GM21447 (cell line): ENCODE measurements around the gene STPG3.

Source experiments
- ATAC-seq: cut with Tn5 transposase; IDR thresholded peaks from one replicate; pipeline ENCODE4 v1.9.1; 2021; ENCODE audit not compliant: unreplicated experiment

STPG3 gene

GRCh38 chr9:137264067-137264466 is 13.0 kb downstream of the STPG3 start:
- no peak for ATAC-seq

DNA sequence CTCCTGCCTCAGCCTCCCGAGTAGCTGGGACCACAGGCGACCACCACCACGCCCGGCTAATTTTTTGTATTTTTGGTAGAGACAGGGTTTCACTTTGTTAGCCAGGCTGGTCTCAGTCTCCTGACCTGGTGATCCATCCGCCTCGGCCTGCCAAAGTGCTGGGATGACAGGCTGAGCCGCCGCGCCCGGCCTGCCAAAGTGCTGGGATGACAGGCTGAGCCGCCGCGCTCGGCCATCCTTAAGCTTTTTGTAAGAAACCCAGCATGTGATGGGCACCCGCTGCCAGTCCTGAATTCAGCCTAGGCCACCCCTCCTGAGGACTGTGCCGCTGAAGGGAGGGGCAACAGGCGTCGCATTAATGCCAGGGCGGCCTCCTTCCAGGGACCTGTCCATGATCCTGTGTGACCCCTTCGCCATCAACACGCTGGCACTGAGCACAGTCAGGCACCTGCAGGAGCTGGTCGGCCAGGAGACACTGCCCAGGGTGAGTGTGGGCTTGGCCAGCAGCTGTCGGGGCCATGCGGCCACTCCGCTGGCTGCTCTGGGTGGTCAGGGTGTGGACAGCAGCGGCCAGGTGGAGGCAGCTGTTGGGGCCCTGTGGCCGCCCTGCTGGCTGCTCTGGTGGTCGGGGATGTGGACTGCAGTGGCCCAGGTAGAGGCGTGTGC is 14.5 kb downstream of the STPG3 start:
- no peak for ATAC-seq

DNA sequence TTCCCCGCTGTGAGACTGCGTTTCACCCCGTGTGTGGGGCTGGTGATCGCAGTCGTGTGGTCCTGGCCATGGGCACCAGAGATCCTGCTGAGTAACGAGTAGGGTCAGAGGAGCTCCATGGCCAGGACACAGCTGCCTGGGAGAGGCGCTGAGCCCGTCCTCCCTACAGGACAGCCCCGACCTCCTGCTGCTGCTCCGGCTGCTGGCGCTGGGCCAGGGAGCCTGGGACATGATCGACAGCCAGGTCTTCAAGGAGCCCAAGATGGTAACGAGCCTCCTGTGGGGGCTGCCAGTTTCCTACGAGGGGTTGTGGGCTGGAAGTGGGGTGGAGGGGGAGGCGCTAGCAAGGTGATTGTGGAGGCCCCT is 15.1 kb downstream of the STPG3 start:
- ATAC-seq = no peak

DNA sequence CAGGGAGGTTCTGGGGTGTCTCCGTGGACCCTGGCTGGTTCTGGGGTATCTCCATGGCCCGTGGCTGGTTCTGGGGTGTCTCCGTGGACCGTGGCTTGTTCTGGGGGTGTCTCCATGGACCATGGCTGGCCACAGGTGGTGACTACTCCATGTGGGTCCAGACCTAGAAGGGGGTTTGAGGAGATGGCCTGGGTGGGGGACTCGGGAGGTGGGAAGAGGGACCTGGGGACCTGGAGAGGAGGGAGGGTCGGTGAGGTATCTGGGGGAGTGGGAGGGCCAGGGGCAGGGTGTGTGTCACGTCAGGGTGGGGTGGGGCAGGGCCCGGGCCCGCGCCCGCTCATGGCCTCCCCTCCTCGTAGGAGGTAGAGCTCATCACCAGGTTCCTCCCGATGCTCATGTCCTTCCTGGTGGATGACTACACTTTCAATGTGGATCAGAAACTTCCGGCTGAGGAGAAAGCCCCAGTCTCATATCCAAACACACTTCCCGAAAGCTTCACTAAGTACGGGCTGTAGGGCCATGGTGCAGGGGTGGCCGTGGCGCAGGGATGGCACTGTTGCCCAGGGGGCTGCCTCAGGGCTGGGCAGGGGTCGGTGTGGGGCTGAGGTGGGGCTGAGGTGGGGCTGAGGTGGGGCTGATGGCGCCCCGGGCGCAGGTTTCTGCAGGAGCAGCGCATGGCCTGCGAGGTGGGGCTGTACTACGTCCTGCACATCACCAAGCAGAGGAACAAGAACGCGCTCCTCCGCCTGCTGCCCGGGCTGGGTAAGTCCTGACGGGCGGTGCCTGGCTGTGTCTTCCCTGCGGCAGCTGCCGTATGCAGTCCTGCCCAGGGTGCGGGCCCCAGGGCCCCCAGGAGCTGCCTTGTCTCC is 15.7 kb downstream of the STPG3 start:
- no peak for ATAC-seq

GRCh38 chr9:137267933-137268355 is 16.9 kb downstream of the STPG3 start:
- peak; percentile 43 for ATAC-seq

DNA sequence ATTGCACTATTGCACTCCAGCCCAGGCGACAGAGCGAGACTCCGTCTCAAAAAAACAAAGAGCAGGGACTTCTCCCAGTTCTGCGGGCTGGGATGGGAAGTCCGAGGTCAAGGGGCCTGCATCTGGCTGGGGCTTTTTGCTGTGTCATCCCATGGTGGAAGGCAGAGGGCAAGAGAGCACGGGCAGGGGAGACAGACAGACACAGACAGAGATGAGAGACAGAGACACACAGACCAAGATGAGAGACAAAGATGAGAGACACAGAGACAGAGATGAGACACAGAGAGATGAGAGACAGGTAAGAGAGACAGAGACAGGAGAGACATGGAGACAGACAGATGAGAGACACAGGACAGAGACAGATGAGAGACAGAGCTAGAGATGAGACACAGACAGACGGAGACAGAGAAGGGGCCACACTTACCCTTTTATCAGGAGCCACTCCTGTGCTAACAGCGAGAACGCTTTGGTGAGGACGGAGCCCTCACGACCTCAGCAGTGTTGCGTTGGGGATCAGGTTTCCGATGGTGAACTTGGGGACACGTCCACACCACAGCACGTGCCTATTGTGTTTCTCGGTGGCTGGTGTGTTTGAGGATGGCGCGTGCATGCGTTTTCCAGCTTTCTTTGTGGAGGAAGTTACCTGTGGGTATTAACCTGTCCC is 17.6 kb downstream of the STPG3 start:
- ATAC-seq = no peak

DNA sequence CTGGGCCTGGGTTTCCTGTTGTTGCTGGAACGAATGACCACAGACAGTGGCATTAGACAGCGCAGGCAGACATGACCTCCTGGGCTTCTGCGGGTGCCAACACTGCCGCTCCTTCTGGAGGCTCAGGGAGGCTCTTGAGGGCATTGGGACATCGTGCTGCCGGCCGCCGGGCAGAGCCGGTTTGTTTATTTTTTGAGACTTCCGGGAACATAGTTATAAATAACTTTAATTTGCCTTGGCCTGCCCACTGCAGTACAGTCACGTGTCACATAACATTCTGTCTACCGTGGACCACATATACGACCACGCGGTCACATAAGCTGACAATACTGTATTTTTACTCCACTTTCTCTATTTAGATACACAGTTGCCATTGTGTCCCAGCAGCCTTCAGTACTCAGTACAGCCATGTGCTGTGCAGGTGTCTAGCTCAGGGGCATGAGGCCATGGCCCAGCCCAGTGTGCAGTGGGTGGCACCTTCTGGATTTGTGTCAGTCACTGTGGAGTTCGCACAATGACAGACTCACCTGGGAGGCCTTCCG is 18.2 kb downstream of the STPG3 start:
- no peak for ATAC-seq

GRCh38 chr9:137270929-137271695 is 20.0 kb downstream of the STPG3 start:
- ATAC-seq = no peak

GRCh38 chr9:137271696-137272076 is 20.6 kb downstream of the STPG3 start:
- no peak for ATAC-seq

- ATAC-seq = no peak
Measured at GRCh38 chr9:137272241-137273094, 21.4 kb downstream of the STPG3 start.

- no peak for ATAC-seq
Measured at GRCh38 chr9:137273095-137273490, 22.0 kb downstream of the STPG3 start.

GRCh38 chr9:137273611-137274320 is 22.7 kb downstream of the STPG3 start:
- no peak for ATAC-seq

GRCh38 chr9:137275203-137275587 is 24.1 kb downstream of the STPG3 start:
- no peak for ATAC-seq

DNA sequence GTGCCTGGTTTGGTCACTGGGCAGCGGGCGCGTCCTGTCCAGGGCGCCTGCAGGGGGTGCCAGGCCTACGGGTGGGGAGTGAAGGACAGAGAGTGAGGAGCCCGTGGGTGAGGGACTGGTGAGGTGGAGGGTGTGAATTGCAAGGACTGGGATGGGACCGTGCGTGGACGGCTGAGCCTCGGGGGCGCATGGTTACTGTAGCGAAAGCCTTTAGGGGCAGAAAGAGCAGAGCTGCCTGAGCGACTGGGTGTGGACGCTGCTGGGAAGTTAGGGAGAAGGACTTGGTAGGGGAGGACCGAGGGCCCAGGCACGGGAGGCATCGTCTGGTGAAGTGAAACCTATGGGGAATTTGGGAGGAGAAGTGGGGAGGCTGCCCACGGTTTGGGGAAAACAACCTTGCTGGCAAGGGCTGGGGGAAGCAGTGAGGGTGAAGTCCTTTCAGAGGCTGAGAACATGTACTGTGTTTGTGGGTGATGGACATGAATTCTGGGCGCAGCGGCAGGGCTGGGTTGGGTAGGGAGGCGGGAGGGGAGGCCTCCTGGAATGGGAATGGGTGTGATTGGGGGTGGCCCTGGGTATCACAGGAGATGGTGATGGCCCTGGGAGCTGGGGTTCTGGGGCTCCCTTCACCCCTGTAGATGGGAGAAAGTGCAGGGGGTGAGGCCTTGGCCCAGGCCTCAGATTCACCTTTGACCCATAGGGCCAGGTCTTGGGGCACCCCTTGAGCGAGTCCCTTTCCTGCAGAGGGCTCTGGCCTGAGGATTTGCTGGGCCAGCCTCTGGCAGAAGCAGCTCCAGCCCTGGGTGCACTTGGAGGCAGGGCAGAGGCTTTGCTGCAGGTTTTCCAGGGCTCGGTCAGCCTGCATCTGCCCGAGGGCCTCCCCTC is 24.7 kb downstream of the STPG3 start:
- no peak for ATAC-seq

DNA sequence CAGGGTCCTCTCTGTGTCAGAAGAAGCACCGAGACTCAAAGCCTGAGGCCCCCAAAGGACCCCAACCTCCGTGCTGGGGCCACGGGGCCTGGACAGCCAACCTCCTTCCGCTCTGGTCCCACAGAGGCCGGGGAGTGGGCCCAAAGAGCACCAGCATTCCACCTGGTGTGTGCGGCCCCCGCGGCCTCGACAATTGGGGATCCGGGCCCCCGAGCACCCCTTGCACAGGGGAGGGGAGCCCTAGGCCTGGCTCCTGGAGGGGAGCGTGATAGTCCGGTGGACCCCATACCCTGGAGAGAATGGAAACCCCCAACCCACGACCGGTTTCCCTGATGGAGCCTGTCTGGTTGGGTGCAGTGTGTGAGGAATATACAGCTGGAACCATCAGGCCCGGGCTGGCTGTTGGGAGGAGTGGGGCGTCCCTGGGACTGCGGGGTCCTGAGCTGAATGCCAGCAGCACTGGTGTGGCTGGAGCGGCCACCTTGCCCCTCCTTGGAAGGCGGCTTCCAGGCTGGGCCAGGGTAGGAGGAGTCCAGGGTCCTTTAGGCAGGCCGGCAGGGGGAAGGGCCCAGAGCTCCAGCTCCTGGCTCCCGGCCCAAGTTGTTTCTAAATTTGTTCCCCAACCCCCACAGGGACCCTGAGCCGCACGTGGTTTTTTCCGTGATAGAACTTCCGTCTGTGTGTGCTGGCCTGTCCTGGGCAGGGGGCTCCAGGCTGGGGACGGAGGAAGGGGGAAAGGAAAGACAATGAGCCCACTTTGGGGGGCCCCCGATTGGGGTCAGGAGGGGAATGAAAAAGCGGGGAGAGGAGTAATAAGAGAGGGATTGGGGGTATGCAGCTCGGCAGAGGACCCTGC is 25.6 kb downstream of the STPG3 start:
- no peak for ATAC-seq

DNA sequence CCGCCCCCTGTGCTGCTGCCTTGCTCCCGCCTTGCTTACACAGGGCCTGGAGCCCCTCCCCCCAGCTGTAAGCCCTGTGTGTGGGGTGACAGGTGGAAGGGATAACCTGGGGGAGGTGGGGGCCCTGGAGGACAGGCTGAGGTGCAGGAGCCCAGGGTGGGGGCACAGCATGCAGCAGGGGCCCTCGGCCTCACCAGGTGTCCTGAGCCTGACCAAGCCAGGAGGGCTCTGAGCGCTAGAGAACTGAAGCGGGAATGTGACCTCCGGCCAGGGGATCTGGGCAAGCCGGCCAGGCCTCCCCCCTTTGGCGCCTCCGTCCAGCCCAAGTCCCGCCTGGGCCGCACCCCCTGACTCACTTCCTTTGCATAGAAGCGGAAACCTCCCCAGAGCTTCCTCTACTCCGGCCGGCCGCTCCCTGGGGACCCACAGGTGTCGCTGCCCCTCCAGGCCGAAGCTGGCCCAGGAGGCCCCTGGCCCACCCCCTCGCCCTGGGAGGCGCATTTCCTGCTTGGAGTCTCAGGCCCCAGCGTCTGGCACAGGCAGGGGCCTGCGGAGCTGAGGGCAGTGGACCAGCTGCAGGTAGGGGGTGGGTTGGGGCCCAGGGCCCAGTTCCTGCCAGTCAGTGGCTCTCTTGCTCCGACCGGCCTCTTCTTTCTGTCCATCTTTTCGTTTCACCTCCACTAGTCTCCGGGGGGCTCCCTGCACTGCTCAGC is 26.4 kb downstream of the STPG3 start, which contains the start of gene TOR4A:
Gene TOR4A, plus strand, starts transcription at position 398 of the 713 bp plus-strand sequence. CDS start 964 bp downstream, outside the sequence.
- ATAC-seq = peak; percentile 78
